NT2/D1 (cell line): ENCODE measurements around the gene ZBTB20.

Source experiments
- SUZ12 ChIP-seq: IDR thresholded peaks from 2 replicates; pipeline ENCODE4 v1.6.1; 2011; ENCODE audit not compliant: insufficient read length, insufficient read depth; ENCODE audit errors: extremely low read depth
- YY1 ChIP-seq: IDR thresholded peaks from 2 replicates; pipeline ENCODE4 v1.6.1; 2011; ENCODE audit not compliant: insufficient read length, insufficient read depth

- TF ChIP-seq YY1 (no peak), SUZ12 (no peak)
These were observed 706.4 kb downstream of the ZBTB20 start for GRCh38 chr3:114440700-114441099.
